ENCODE results near the gene MRPL10.

The MRPL10 gene

DNA sequence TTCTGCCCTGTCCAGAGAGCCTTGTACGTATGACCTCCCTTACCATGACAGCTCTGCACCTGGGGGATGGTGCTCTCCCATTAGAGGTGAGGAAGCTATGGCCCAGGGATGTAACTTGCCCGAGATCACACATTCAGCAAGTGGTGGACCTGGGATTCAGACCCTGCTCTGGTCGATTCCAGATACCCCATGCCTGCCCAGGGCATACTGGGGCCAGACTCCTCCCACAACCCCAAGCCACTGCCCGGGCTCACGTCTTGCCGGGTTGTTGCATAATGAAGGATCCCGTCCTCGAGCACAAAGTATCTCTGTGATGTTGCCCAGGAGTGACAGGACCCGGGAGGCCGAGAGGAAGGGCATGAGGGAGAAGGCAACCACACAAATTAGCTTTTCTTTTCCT lies 11.9 kb downstream of the MRPL10 start:
- TF ChIP-seq HOXD13 (CRISPR knock-in tag; IDR thresholded peaks at IDR 0.05; ENCODE audit: borderline replicate concordance) (no peak), ZNF76 (tag by site-specific recombination; IDR thresholded peaks at IDR 0.05; ENCODE audit: borderline replicate concordance, low read depth) (no peak), ZNF341 (tag by site-specific recombination; IDR thresholded peaks at IDR 0.05; ENCODE audit: low read depth) (no peak), MYNN (tag by site-specific recombination; IDR thresholded peaks at IDR 0.05; ENCODE audit: borderline replicate concordance) (no peak), KLF7 (tag by site-specific recombination; IDR thresholded peaks at IDR 0.05; ENCODE audit: borderline replicate concordance) (no peak), TRIM28 (IDR thresholded peaks at IDR 0.05; ENCODE audit: borderline replicate concordance, low read length) (no peak), ZNF311 (tag by site-specific recombination; IDR thresholded peaks at IDR 0.05; ENCODE audit: borderline replicate concordance) (no peak), ZNF571 (tag by site-specific recombination; IDR thresholded peaks at IDR 0.05) (no peak), ZNF501 (tag by site-specific recombination; IDR thresholded peaks at IDR 0.05) (no peak), BCL11B (tag by site-specific recombination; IDR thresholded peaks at IDR 0.05; ENCODE audit: low read depth) (no peak), ZNF324 (tag by site-specific recombination; IDR thresholded peaks at IDR 0.05) (no peak)
- TF ChIP-seq, protein P1, sequence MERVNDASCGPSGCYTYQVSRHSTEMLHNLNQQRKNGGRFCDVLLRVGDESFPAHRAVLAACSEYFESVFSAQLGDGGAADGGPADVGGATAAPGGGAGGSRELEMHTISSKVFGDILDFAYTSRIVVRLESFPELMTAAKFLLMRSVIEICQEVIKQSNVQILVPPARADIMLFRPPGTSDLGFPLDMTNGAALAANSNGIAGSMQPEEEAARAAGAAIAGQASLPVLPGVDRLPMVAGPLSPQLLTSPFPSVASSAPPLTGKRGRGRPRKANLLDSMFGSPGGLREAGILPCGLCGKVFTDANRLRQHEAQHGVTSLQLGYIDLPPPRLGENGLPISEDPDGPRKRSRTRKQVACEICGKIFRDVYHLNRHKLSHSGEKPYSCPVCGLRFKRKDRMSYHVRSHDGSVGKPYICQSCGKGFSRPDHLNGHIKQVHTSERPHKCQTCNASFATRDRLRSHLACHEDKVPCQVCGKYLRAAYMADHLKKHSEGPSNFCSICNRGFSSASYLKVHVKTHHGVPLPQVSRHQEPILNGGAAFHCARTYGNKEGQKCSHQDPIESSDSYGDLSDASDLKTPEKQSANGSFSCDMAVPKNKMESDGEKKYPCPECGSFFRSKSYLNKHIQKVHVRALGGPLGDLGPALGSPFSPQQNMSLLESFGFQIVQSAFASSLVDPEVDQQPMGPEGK (tag by site-specific recombination; IDR thresholded peaks at IDR 0.05): no peak
- TF ChIP-seq, protein P2, sequence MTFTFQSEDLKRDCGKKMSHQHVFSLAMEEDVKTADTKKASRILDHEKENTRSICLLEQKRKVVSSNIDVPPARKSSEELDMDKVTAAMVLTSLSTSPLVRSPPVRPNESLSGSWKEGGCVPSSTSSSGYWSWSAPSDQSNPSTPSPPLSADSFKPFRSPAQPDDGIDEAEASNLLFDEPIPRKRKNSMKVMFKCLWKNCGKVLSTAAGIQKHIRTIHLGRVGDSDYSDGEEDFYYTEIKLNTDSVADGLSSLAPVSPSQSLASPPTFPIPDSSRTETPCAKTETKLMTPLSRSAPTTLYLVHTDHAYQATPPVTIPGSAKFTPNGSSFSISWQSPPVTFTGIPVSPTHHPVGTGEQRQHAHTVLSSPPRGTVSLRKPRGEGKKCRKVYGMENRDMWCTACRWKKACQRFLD (tag by site-specific recombination; IDR thresholded peaks at IDR 0.05): no peak
- TF ChIP-seq, protein P3, sequence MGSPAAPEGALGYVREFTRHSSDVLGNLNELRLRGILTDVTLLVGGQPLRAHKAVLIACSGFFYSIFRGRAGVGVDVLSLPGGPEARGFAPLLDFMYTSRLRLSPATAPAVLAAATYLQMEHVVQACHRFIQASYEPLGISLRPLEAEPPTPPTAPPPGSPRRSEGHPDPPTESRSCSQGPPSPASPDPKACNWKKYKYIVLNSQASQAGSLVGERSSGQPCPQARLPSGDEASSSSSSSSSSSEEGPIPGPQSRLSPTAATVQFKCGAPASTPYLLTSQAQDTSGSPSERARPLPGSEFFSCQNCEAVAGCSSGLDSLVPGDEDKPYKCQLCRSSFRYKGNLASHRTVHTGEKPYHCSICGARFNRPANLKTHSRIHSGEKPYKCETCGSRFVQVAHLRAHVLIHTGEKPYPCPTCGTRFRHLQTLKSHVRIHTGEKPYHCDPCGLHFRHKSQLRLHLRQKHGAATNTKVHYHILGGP (tag by site-specific recombination; IDR thresholded peaks at IDR 0.05): no peak

DNA sequence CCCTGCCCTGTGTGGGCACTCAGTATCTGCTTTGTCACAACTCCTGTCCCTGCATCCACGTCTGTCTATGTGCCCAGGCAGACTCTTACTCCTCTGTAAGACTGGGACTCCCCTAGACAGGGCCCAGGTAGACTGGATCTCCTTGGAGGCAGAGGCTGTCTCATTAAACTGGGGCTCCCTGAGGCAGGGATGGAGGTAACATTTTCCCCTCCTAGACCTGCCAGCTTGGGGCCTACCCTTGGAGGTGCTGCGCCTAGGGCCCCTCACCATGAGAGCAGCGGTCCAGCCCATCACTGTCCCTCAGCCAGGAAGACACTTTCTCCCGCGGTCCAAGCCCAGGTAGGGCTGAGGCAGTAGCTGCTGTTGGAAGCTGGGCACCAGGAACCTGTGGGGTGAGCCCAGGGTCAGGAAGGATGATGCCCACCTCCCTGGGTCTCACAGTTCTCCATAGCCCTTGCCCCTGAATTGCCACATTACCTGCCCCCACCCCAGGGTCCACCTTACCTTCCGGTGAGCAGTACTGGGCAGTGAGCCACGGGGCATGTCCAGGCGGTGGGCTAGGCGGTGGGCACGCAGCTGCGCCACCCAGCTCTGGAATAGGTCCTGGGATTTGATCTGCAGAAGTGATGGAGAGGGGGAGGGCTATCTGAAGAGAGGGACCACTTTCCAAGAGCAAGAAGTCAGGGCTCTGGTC lies 13.2 kb downstream of the MRPL10 start:
- ChIA-PET POLR2A (interaction anchor here (0.9 to 1.8 kb wide), 2 partner anchors 13 kb away, joined by 3 to 10 read pairs; partner anchors contain the start of genes LRRC46 and MRPL10), CTCF (no interaction called here)
- peaks cover 0 to 66% of the 10 kb centered on the region in 2 experiments; a peak in 2 of 3 replicates for H3K36me3 ChIP-seq (ENCODE audit: control insufficient read depth in 2 of 2, insufficient read depth in 1 of 2, low read length in 2 of 2)
- TF ChIP-seq ZNF555 (tag by site-specific recombination; conservative IDR thresholded peaks at IDR 0.05) (no peak), ZNF585B (tag by site-specific recombination; IDR thresholded peaks at IDR 0.05) (peak; percentile 53)
- H3K9me3 ChIP-seq (ENCODE audit: control insufficient read depth, insufficient read depth, low read depth, low read length): no peaks in the 10 kb centered on the region
- H3K27ac ChIP-seq (ENCODE audit: extremely low read depth, low read depth, low read length): no peak overlapping the region
- H3K4me3 ChIP-seq (ENCODE audit: low read depth, low read length): no peak overlapping the region
- H3K4me1 ChIP-seq (ENCODE audit: control insufficient read depth, insufficient read depth, low read length): peaks cover 3% of the 10 kb centered on the region

More for the DNA sequence above, 11.9 kb downstream of the MRPL10 start:
- H3K9me3 ChIP-seq (ENCODE audit: control insufficient read depth, insufficient read depth, low read depth, low read length): no peaks in the 10 kb centered on the region
- peaks cover 3% of the 10 kb centered on the region for H3K4me1 ChIP-seq (ENCODE audit: control insufficient read depth, insufficient read depth, low read length)
- H3K27ac ChIP-seq (ENCODE audit: extremely low read depth, low read depth, low read length): no peak overlapping the region
- peaks cover 0 to 67% of the 10 kb centered on the region in 2 experiments; a peak in 2 of 3 replicates for H3K36me3 ChIP-seq (ENCODE audit: control insufficient read depth in 2 of 2, insufficient read depth in 1 of 2, low read length in 2 of 2)
- H3K4me3 ChIP-seq (ENCODE audit: low read depth, low read length): no peak overlapping the region
- CTCF ChIA-PET: no interaction called here
- POLR2A ChIA-PET: interaction anchor here (1.8 kb wide), 1 partner anchor 12 kb away, joined by 10 read pairs; the partner anchor contains the start of genes LRRC46 and MRPL10

DNA sequence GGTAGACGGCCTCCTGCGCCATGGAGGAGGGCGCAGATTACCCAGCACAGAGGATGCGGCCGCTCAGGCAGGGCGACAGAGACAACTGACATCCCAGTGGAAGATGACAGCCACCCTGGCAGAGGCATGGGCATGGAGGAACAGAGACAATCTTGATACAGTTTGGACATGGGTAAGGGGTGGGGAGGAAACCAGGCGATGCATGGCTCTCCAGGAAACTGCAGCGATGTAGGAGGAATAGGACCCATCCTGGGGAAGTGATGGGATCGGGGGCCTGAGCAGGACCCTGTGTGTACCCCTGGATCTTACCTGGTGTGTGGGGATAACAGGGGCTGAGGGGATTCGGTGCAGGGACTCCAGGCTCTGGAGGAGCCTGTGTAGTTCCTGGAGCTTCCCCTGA lies 14.4 kb downstream of the MRPL10 start:
- H3K4me3 ChIP-seq (ENCODE audit: low read depth, low read length): no peak overlapping the region
- H3K4me1 ChIP-seq (ENCODE audit: control insufficient read depth, insufficient read depth, low read length): peaks cover under 1% of the 10 kb centered on the region
- CTCF ChIA-PET: interaction anchor here (0.6 to 0.7 kb wide), 3 partner anchors 14 to 31 kb away, joined by 3 to 5 read pairs (median 4); no protein-coding TSS in a partner anchor
- no peak overlapping the region for H3K27ac ChIP-seq (ENCODE audit: extremely low read depth, low read depth, low read length)
- POLR2A ChIA-PET: interaction anchor here (0.6 to 0.9 kb wide), 2 partner anchors 14 to 1087 kb away, joined by 3 to 7 read pairs; partner anchors contain the start of genes LRRC46 and MRPL10
- no peaks in the 10 kb centered on the region for H3K9me3 ChIP-seq (ENCODE audit: control insufficient read depth, insufficient read depth, low read depth, low read length)
- H3K36me3 ChIP-seq (ENCODE audit: control insufficient read depth in 2 of 2, insufficient read depth in 1 of 2, low read length in 2 of 2): peaks cover 0 to 69% of the 10 kb centered on the region in 2 experiments; a peak in 2 of 3 replicates
- no peak for TF ChIP-seq BCL11A (tag by site-specific recombination; IDR thresholded peaks at IDR 0.05; ENCODE audit: low read depth)
- no peak for TF ChIP-seq ZNF791 (tag by site-specific recombination; IDR thresholded peaks at IDR 0.05)
- TF ChIP-seq, protein P4, sequence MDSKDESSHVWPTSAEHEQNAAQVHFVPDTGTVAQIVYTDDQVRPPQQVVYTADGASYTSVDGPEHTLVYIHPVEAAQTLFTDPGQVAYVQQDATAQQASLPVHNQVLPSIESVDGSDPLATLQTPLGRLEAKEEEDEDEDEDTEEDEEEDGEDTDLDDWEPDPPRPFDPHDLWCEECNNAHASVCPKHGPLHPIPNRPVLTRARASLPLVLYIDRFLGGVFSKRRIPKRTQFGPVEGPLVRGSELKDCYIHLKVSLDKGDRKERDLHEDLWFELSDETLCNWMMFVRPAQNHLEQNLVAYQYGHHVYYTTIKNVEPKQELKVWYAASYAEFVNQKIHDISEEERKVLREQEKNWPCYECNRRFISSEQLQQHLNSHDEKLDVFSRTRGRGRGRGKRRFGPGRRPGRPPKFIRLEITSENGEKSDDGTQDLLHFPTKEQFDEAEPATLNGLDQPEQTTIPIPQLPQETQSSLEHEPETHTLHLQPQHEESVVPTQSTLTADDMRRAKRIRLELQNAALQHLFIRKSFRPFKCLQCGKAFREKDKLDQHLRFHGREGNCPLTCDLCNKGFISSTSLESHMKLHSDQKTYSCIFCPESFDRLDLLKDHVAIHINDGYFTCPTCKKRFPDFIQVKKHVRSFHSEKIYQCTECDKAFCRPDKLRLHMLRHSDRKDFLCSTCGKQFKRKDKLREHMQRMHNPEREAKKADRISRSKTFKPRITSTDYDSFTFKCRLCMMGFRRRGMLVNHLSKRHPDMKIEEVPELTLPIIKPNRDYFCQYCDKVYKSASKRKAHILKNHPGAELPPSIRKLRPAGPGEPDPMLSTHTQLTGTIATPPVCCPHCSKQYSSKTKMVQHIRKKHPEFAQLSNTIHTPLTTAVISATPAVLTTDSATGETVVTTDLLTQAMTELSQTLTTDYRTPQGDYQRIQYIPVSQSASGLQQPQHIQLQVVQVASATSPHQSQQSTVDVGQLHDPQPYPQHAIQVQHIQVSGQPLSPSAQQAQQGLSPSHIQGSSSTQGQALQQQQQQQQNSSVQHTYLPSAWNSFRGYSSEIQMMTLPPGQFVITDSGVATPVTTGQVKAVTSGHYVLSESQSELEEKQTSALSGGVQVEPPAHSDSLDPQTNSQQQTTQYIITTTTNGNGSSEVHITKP (tag by site-specific recombination; IDR thresholded peaks at IDR 0.05): no peak
- TF ChIP-seq ZBTB8A (tag by site-specific recombination; IDR thresholded peaks at IDR 0.05): no peak
- no peak for TF ChIP-seq ZNF670 (tag by site-specific recombination; IDR thresholded peaks at IDR 0.05; ENCODE audit: low read depth)
- TF ChIP-seq GLI4 (tag by site-specific recombination; IDR thresholded peaks at IDR 0.05): no peak

Data from HEK293 (cell line).